SK-N-DZ (cell line): Measurements from ENCODE around the gene ALDH1A1.
A peak's percentile ranks its signal among the peaks of the same experiment; 100 is the strongest.
"Not testable (repeated sequence)": the region's sequence is repeated elsewhere in the genome, so short reads cannot be mapped to it uniquely, and the experiment has no call there.

Source experiments
- DNase-seq: peaks from one replicate; pipeline ENCODE4 v3.0.0-alpha.2; 2015; ENCODE audit warnings: low spot score

ALDH1A1 gene

GRCh38 chr9:72897069-72897649 lies 55.7 kb downstream of the ALDH1A1 start:
- DNase-seq: no peak

DNA sequence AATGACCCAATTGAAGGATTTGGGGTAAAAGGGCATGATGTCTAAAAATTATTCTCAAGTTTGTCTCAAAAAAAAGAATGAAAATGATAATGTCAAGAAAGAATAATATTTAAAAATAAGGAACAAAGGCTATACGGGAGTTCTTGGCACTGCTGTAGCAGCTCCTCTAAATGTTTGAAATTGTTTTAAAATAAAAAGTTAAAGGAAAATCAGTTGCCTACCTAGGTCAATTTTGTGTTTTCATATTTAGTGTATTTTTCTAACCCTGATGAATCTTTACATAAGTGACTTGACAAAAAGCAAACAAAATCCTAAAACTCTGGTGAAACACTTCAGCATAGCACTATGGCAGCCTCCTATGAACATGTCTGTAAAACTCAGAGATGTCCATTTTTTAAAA lies 56.4 kb downstream of the ALDH1A1 start:
- no peak for DNase-seq

DNA sequence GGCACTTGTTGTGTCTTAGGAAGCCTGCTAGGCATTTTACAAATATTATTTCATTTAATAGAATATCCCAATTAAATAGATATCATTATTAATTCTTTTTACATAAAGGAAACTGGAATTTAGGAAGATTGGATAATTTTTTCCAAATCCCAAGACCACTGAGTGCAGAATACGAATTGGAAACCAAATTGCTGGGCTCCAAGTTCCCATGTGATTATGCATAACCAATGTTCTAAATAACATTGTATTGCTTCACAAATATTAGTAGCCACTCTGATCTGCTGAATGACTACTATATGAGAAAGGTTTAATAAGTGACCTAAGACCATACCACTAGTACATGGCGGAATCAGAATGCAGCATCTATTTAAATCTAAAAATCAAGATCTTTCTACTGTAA lies 57.7 kb downstream of the ALDH1A1 start:
- DNase-seq: no peak

GRCh38 chr9:72894342-72894741 lies 58.5 kb downstream of the ALDH1A1 start:
- no peak for DNase-seq

GRCh38 chr9:72893437-72893836 lies 59.4 kb downstream of the ALDH1A1 start:
- no peak for DNase-seq

DNA sequence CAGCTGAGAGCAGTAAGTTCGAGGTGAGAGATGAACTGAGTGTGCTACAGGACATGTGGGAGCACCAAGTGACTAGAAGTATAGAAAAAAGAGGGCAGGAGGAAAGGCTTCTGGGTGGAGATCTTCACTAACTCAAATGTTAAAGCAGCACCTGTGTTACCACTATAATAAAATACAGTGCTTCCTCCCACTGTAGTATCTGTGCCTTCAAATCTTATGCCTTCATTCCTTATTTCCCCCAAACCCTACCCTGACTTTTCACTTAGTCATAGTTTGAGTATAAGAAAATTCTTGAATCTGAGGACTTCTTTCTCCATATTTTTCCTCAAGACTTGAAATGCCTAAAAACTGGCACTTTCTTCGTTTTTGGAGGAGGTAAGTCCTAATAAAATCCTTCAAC lies 61.8 kb downstream of the ALDH1A1 start:
- no peak for DNase-seq

DNA sequence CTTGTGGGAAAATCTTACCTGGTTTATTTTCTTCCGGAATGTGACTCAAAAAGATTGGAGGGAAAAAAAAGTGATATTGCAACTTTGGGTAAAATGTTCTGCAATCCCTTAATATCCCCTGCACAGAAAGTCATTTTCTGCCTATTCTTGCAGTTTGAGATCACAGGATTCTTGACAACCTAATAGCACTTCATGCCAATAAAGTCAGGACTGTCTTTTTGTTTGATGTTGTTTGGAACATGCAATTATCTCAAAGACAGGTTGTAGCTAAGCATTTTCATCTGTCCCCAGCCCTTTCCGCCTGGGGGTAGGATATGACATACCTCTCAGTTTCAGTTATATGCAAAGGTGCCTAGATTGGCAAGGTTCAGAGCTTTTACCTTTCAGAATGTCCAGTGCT lies 63.9 kb downstream of the ALDH1A1 start:
- no peak for DNase-seq

DNA sequence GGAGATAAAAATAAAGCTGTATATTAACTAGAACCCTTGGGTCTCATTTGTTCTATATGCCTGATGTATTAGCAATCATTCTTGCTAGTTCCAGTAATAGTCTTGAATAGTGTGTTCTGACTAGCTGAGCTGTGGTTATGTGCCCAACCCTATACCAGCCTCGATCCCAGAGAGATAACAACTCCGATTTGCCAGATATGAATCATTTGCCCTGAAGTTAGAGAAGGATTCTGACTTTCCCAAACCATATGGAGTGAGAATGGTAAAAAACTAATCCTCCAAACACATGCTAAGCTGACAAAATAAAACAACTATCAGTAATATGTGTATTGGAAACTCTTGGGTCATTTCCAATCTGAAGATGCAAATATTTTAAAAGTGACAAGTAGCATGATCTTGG lies 64.8 kb downstream of the ALDH1A1 start:
- no peak for DNase-seq

DNA sequence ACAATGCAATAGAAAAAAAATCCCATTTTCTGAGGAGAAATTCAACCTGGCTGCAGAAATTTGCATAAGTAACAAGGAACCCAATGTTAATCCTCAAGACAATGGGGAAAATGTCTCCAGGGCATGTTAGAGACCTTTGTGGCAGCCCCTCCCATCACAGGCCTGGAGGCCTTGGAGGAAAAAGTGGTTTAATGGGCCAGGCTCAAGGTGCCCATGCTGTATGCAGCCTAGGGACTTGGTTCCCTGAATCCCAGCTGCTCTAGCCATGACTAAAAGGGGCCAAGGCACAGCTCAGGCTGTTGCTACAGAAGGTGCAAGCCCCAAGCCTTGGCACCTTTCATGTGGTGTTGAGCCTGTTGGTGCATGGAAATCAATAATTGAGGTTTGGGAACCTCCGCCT lies 66.5 kb downstream of the ALDH1A1 start:
- no peak for DNase-seq

- no peak for DNase-seq
Measured at GRCh38 chr9:72884508-72884907, 68.3 kb downstream of the ALDH1A1 start.

GRCh38 chr9:72883875-72884274 lies 69.0 kb downstream of the ALDH1A1 start:
- no peak for DNase-seq

- no peak for DNase-seq
Measured at GRCh38 chr9:72882117-72882775, 70.6 kb downstream of the ALDH1A1 start.

GRCh38 chr9:72880821-72881220 lies 72.0 kb downstream of the ALDH1A1 start:
- DNase-seq: no peak

- no peak for DNase-seq
Measured at GRCh38 chr9:72875221-72875620, 77.6 kb downstream of the ALDH1A1 start.

DNA sequence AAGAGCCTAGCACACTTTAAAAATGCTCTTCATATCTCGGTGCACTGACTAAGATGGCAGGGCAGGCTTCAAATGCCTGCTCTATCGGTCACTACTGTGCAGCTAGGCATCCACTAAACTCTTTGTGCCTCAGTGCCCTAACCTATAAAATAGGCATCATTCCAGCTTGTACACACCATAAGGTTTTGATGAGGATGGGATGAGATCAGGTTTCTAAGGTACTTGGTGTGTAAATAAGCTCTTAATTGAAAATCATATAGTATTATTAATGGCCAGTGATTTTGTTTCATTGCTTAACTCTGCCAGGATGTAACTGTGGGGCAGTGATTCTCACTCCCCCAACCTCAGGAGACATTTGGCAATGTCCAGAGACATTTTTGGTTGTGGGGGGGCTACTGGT lies 78.5 kb downstream of the ALDH1A1 start:
- no peak for DNase-seq

GRCh38 chr9:72873456-72873855 lies 79.4 kb downstream of the ALDH1A1 start:
- no peak for DNase-seq

GRCh38 chr9:72872718-72873117 lies 80.1 kb downstream of the ALDH1A1 start:
- no peak for DNase-seq

DNA sequence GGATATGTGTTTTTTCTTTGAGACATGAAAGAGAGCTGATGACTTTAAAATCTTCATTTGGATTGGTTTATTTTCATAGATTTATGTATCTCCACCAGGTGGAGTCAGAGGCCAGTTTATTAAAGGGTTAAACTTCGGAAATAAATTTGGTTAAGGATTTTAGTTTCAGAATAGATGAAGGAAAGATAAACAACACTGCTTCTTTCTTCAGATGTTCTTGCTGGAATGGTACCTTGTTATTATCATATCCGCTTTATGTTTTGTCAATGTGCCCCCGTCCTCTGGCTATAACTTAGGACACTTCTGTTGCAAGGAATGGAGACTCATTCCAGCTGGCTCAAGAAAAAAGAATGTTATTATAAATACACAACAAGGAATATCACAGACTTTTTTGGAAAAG lies 81.2 kb downstream of the ALDH1A1 start:
- DNase-seq: peak; percentile 8

DNA sequence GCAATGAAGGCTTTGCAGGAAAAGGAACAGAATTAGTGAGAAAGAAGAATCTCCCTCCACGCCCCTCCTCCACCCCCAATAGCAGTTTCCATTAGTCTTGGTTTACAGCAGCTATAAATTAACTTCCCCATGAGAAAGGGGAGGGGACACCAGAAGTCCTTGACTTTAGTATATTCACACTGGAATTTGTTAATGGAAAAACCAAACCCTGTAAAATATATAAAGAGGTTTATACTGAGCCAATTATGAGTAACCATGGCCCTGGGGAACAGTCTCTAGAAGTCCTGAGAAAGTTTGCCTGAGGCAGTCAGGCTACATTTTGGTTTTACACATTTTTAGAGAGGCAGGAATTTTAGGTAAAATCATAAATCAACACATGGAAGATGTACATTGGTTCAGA lies 88.5 kb downstream of the ALDH1A1 start:
- DNase-seq: no peak

- DNase-seq: no peak
Measured at GRCh38 chr9:72863456-72864094, 89.3 kb downstream of the ALDH1A1 start.

DNA sequence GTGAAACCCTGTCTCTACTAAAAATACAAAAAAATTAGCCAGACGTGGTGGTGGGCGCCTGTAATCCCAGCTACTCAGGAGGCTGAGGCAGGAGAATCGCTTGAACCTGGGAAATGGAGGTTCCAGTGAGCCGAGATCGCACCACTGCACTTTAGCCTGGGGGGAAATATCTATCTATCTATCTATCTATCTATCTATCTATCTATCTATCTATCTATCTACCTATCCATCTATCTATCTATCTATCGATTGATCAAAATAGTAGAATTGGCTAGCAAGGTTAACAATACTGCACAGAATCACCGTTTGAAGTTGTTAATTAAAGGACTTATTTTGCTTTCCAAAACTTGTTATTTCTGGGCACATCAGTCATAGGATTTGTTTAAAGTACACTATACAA lies 90.1 kb downstream of the ALDH1A1 start:
- DNase-seq: not testable (repeated sequence)

GRCh38 chr9:72858089-72858912 lies 94.6 kb downstream of the ALDH1A1 start:
- DNase-seq: no peak
